Muscle of arm (tissue), 12 donors: ENCODE data around the gene CAMLG. TPM values are rescaled to one million over a fixed set of nuclear protein-coding genes. Genes with fewer than 3 reads are reported as not detected.
"Not testable (repeated sequence)": the region's sequence is repeated elsewhere in the genome, so short reads cannot be mapped to it uniquely, and the experiment has no call there.

ENCODE experiments used
- DNase-seq: peaks from one replicate; pipeline ENCODE4 v3.0.0-alpha.2; 2013
- polyA plus RNA-seq, 12 donors: library from polyadenylated mRNA; unstranded; fragments of 120-200 nt; gene quantifications; one replicate each; pipeline ENCODE4 v1.2.1, GENCODE V29; 2013; ENCODE audit not compliant: insufficient read length in 12 of 12

CAMLG gene
- polyA plus RNA-seq, 12 donors, result 39.0 to 85.2 (median 52.5) TPM; not detected in 1

DNA sequence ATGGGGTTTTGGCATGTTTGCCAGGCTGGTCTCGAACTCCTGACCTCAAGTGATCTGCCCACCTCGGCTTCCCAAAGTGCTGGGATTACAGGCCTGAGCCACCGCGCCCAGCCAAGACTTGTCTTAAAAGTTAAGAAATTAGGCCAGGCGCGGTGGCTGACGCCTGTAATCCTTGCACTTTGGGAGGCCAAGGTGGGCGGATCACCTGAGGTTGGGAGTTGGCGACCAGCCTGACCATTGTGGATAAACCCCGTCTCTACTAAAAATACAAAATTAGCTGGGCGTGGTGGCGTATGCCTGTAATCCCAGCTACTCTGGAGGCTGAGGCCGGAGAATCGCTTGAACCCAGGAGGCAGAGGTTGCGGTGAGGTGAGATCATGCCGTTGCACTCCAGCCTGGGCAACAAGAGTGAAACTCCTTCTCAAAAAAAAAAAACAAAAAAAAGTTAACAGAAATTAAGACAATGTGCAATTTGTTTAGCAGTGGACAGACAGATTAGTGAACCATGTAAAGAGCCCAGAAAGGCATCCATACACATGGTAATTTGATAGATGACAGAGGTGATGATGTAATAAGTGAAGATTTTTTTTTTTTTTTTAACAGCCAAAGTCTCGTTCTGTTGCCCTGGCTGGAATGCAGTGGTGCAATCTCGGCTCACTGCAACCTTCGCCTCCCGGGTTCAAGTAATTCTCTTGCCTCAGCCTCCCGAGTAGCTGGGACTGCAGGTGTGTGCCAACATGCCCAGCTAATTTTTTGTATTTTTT lies 29.4 kb downstream of the CAMLG start:
- DNase-seq, result not testable (repeated sequence)

DNA sequence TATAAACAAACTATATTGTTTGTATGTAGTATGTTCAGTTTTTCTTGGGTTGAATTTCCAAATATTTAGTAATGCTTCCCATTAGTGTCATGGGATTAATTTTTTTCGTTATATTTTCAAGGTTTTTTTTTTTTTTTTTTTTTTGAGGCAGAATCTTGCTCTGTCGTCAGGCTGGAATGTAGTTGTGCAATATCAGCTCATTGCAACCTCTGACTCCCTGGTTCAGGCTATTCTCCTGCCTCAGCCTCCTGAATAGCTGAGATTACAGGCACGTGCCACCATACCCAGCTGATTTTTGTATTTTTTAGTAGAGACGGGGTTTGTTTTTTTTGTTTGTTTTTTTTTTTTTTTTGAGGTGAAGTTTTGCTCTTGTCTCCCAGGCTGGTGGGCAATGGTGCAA lies 30.9 kb downstream of the CAMLG start:
- no peak for DNase-seq

DNA sequence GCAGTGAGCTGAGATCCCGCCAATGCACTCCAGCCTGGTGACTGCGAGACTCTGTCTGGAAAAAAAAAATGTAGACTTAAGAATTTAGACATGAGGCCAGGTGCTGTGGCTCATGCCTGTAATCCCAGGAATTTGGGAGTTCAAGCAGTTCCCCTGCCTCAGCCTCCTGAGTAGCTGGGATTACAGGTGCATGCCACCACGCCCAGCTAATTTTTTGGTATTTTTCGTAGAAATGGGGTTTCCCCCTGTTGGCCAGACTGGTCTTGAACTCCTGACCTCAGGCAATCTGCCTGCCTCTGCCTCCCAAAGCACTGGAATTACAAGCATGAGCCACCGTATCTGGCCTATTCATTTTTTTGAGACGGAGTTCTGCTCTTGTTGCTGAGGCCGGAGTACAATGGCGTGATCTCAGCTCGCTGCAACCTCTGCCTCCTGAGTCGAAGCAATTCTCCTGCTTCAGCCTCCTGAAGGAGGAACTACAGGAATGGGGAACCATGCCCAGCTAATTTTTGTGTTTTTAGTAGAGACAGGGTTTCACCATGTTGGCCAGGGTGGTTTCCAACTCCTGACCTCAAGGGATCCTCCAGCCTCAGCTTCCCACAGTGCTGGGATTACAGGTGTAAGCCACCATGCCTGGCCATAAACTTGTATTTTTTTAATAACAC lies 34.2 kb downstream of the CAMLG start:
- DNase-seq, result no peak

DNA sequence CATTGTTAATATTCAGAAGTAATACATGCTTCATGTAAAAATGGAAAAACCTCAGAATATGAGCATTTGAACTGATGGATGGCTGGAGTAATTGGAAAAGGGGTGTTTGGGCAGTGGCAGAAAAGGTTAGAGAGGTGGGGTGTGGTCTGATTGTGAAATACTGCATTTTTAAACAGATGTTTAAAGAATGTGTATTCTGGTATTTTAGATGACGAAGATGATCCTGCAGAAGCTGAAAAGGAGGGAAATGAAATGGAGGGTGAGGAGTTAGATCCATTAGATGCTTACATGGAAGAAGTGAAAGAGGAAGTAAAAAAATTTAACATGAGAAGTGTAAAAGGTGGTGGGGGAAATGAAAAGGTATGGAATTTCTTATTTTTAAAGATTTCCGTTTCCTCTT lies 39.0 kb downstream of the CAMLG start:
- no peak for DNase-seq

DNA sequence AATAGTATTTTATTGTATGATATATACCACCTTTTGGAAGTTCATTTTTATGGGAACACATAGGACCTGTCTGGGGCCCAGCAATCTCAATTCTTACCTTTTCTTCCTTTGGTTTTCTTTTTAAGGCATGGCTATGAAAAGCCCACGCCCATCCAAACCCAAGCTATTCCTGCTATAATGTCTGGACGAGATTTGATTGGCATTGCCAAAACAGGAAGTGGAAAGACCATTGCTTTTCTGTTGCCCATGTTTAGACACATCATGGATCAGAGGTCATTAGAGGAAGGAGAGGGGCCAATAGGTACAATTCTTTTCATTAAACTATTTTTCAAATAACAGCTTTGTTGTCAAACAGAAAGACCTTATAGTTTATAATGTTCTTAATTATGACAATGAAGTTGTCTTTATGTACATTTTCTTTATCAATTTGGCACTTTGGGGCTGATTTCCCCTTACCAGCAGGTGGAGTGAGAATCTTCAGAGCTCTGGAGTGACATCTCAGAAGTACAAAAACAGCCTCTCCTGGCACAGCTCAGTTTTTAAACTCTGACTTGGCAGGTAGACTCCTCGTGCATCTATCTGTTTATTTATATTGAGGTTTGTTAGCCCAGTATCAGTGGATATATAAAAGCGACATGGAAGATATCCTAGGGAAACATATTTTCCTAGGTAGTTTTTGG lies 46.0 kb downstream of the CAMLG start:
- DNase-seq, result no peak

DNA sequence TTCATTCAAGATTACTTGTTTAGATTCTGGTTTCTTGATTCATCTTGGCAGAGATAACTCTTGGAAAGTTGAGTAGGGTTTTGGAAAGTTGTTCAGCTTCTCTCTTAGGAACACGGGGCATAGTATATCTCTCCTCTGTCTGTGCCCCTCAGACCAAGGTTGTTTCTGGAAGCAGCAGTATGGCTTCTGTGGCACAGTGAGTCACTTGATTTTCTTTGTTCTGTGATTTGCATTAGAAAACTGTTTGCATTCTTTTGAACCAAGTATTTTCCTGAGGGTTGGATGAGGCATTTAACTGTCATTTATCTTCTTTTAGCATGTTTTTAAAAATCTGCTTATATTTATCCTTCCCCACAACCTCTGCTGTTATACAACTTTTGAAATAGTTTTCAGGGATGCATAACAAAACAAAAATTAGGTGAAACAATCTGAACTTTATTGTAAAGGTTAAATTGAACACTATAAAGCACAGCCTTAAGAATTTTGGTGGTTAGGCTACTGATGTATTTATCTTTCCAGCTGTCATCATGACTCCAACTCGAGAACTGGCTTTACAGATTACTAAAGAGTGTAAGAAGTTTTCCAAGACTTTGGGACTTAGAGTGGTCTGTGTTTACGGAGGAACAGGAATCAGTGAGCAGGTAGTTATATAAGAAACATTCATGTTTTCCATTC lies 46.7 kb downstream of the CAMLG start:
- no peak for DNase-seq

DNA sequence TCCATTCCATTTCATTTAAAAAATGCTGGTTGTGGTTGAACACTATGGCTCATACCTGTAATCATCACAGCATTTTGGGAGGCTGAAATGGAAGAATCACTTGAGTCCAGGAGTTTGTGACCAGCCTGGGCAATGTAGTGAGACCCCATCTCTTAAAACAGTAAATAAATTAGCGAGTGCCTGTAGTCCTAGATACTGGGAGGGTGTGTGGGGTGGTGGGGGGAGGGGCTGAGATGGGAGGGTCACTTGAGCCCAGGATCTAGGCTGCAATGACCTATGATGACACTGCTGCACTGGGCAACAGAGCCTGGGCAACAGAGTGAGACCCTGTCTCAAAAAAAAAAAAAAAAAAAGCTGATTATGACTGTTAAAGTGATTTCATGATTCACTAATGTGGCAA lies 49.3 kb downstream of the CAMLG start:
- DNase-seq, result no peak

DNA sequence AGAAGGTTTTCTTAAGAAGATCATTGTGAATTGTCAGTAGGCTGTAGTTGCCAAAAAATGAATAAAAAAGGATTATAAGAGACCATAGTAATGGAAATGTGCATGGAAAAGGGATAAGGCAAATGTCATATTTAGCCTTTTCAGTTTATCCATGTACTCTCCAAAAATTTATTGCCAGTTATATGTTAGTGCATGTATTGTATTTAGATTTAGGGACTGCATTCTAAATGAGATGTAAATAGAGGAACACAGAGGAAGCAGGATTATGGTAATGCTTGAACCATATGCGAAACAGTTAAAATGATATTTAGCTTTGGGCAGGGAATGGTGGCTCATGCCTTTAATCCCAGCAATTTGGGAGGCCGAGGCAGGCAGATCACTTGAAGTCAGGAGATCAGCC lies 53.2 kb downstream of the CAMLG start:
- no peak for DNase-seq

DNA sequence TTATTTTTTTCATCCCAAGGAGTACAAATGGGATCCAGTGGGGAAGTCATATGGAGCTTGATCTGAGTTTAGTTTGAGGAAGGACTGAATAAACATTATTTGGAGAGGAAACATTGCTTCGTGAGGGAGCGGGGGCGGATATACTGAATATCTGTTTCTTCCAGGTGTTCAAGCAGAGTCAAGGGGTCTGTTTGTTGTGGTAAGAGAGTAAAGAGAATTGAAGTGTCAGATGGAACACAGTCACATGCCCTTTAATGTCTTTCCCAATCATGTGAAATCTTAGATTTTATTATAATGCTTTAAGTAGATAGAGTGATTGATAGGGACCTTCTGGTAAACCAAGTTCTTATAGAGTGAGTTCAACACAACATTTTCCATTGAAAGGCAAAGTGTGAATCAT lies 53.9 kb downstream of the CAMLG start:
- DNase-seq, result no peak

DNA sequence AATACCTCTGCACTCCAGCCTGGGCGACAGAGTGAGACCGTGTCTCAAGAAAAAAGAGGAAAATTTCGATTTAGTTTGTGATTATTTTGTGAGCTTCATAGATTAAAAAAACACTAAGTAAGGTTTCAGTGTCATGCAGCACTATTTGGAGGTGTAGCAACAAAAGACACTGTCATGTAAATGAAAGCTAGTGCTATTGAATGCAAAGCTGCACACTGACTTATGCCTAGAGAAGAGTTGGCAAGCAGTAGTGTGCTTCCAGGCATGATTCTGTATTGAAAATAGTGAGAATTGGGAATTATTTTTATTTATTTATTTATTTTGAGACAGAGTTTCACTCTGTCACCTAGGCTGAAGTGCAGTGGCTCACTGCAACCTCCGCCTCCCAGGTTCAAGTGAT lies 54.8 kb downstream of the CAMLG start:
- DNase-seq, result no peak

DNA sequence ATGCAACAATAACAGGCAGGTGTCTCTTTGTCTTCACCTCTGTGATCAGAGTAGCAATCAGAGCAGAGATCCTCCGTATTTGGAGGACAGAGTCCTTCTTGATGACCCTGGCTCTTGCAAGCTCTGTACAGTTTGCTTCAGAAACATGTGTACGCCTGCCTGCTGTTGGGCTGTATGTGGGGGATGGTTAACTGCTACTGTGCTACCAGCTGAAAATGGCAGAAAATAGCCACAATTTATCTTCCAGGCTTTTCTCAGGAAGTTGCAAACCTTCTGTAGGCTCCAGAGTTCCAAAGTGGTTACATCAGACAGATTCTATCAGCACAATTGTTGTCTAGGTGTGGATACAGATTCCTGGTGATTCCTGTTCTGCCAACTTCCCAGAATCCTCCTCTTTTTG lies 55.7 kb downstream of the CAMLG start:
- no peak for DNase-seq

DNA sequence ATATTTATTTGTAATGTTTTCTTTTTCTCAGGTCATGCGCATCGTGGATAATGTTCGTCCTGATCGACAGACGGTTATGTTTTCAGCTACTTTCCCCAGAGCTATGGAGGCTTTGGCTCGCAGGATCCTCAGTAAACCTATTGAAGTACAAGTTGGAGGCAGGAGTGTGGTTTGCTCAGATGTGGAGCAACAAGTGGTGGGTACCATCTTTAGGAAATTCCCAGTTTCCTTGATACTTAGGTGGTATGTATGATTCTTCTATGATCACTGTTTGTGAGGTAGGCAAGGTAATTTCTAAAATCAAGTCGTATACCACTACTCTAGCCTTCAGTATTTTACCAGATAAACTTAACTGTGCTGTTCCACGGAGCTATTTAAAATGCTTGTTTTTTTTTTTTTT lies 56.5 kb downstream of the CAMLG start:
- DNase-seq, result no peak

DNA sequence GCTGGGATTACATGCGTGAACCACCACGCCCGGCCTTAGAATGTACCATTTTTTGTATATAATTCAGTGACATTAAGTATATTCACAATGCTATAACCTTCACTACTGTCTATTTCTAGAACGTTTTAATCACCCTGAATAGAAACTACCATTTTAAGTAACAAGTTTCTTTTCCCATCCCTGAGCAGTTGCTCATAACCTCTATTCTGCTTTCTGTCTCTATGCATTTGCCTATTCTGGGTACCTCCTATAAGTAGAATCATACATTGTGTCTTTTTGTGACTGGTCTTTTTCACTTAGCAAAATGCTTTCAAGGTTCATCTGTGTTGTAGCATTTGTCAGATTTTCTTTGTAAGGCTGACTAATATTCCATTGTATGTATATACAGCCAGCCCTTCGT lies 60.1 kb downstream of the CAMLG start:
- no peak for DNase-seq

Other genes starting within 250 kb of the CAMLG start
- gene JADE2, start 212.9 kb upstream of the CAMLG start, polyA plus RNA-seq, result 10 to 100 TPM in 1 of 12 donors, 1 to 10 TPM in 4, under 1 TPM in 6, not detected in 1; 0.53 to 15.4 (median 0.92) TPM
- gene SAR1B, start 105.7 kb upstream of the CAMLG start, polyA plus RNA-seq, result 10 to 100 TPM in 11 of 12 donors, not detected in 1; 22.4 to 46.7 (median 36.5) TPM
- 10 to 100 TPM in 11 of 12 donors, not detected in 1; 16.5 to 28.9 (median 21.4) TPM for gene SEC24A, start 89.8 kb upstream of the CAMLG start, polyA plus RNA-seq
- 10 to 100 TPM in 11 of 12 donors, not detected in 1; 50.1 to 86.7 (median 62.6) TPM for gene DDX46, start 20.2 kb downstream of the CAMLG start, polyA plus RNA-seq
- 100 to 1,000 TPM in 1 of 12 donors, 10 to 100 TPM in 11; 69.0 to 110 (median 86.1) TPM for gene C5orf24, start 107.4 kb downstream of the CAMLG start, polyA plus RNA-seq
- gene TXNDC15, start 135.8 kb downstream of the CAMLG start, polyA plus RNA-seq, result 100 to 1,000 TPM in 1 of 12 donors, 10 to 100 TPM in 10, not detected in 1; 55.4 to 104 (median 78.1) TPM
- 10 to 100 TPM in 8 of 12 donors, 1 to 10 TPM in 3, not detected in 1; 7.6 to 23.4 (median 10.4) TPM for gene PCBD2, start 166.6 kb downstream of the CAMLG start, polyA plus RNA-seq
- 1 to 10 TPM in 1 of 12 donors, under 1 TPM in 9, not detected in 2; 0.48 to 1.0 (median 0.67) TPM for gene CATSPER3, start 229.4 kb downstream of the CAMLG start, polyA plus RNA-seq